GM12891 (cell line): ENCODE results near the gene MMRN2.

Experiments
- POLR2A ChIP-seq: IDR thresholded peaks from 2 replicates; pipeline ENCODE4 v1.6.1; 2011; ENCODE audit warnings: low read depth, low read length, control low read depth
- POLR2AphosphoS5 ChIP-seq: IDR thresholded peaks from 2 replicates; pipeline ENCODE4 v1.6.1; 2011; ENCODE audit warnings: low read depth, low read length, control low read depth

DNA sequence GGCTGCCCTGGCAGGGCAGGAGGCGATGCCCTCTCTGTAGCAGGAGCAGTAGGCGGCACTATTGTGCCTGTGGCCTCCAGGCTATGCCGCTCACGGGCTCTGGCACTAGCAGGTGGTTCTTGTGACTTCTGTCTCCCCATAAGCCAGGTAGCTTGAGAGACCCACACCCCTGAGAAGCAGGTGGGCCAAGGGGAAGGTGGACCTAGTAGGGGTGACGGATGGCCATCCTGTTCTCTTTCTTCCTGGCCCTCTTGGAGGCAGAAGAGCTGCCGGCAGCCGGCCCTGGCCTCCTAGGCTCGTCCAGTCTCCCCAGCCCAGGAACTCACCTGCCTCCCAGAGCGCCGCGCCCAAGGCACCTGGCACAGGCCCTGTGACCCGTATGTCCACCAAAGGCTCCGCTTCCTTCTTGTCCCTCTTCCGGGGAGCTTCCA lies 15.4 kb downstream of the MMRN2 start:
- TF ChIP-seq POLR2A: no peak
- TF ChIP-seq POLR2AphosphoS5: no peak
